Lung microvascular endothelial cell (primary cell): ENCODE results near the gene RASGRF1. TPM values are rescaled to one million over a fixed set of nuclear protein-coding genes. Genes with fewer than 3 reads are reported as not detected.
A peak's percentile ranks its signal among the peaks of the same experiment; 100 is the strongest.
"Not testable (repeated sequence)": the region's sequence is repeated elsewhere in the genome, so short reads cannot be mapped to it uniquely, and the experiment has no call there.

Source experiments
- DNase-seq, 2 donors: peaks; one replicate each; pipeline versions ENCODE4 v3.0.0 to v3.0.0-alpha.2; 2010; ENCODE audit warnings: low read depth in 2 of 2
- total RNA-seq: library from RNA; depleted of rRNA; stranded (reverse); fragments of >200 nt; gene quantifications from 2 replicates; pipeline ENCODE4 v1.2.1, GENCODE V29; 2014

Gene RASGRF1
- total RNA-seq, 1 donor from 2014 or later = 1.8 TPM

DNA sequence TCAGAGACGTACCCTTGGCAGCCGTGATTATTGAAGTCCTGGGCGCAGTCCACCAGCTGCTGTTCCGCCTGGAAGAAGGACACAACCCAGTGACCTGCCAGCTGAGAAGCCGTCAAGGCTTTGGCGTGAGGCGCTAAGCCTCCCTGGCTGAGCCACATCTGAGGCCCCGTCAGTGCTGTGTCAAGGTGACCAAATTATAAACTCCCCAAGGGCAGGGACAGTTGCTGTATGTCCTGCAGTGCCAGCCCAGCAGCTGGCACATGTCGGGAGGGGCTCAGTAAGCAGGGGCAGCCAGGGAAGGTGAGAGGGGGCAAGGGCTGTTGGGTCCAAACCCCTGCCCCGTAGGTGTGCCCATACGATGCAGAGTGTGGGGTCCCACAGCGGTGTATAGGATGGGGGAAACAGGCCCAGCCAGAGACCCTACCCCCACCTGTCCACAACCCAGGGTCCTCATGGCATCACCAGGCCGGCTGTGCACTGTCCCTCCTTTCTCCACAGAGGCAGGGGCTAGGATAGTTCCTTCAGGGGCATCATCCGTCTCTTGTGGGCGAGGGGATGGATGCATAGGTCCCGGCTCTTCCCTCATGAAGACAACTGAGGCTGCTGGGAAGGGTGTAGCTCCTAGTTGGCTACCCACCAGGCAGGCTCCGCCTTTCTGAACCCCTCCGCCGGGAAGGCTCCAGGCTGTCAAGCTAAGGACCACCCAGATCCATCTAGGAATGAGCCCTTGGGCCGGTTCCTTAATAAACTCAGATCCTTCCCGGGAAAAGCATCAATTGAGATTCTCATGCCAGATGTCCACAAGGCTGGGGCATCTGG, 158.9 kb downstream of the RASGRF1 start:
- no peak for DNase-seq

GRCh38 chr15:78930577-78931388, 159.8 kb downstream of the RASGRF1 start:
- peak; percentile 59 to 67 for DNase-seq

DNA sequence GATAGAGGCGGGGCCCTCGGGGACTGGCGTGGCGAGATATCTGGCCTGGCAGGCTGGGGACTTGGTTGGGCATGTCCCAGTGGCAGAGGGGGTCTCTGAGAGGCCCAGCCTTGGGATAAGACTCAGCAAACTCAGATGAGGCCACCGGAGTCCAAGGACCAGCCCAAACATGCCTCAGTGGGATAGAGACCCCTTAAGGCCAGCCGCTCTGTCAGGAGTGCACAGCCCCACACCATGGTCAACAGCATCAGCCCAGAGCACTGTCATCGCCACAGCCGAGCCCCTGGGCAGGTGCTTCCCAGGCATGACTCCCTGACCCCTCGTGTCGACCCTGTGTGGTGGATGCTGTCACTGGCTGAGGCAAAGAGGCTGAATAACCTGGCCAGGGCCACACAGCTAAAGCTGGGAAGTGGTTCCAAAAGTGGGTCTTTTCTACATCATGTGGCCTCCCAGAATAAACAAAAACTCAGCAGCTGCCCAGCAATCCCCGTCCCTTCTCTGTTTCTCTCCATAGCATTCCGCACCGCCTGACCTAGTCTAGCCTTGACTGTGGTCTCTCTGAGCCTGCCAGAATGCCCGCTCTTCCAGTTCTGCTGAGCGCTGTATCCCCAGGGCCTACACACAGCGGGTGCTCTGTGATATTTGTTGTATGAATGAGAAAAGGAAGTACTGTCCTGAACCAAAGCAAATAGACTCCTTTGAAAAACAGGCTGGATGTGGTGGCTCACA, 160.9 kb downstream of the RASGRF1 start:
- no peak for DNase-seq

DNA sequence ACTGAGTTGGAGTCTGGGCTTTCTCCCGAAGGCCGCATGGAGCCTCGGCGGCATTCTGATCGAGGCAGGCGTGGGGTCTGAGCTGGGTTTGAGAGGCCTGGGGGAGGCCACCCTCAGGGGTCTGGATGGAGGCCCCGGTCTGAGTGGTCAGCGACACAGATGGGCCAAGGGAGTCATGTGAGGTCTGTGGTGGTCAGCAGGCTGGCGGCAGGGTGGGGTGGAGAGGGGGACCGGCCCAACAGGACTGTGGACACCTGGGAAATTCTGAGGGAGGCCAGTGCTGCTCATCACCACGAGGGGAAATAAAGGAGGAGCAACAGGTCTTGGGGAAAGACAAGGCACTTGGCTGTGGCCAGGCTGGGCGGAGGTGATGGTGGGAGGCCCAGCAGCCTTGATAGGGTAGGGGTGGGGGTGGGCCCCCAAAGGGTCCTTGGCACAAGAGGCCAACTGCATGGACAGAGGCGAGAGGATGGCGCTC, 161.9 kb downstream of the RASGRF1 start:
- DNase-seq = no peak

- not testable (repeated sequence) for DNase-seq
Measured at GRCh38 chr15:78928176-78928575, 162.4 kb downstream of the RASGRF1 start.

GRCh38 chr15:78927077-78927790, 163.3 kb downstream of the RASGRF1 start:
- no peak for DNase-seq

GRCh38 chr15:78925956-78926743, 164.4 kb downstream of the RASGRF1 start:
- no peak for DNase-seq

DNA sequence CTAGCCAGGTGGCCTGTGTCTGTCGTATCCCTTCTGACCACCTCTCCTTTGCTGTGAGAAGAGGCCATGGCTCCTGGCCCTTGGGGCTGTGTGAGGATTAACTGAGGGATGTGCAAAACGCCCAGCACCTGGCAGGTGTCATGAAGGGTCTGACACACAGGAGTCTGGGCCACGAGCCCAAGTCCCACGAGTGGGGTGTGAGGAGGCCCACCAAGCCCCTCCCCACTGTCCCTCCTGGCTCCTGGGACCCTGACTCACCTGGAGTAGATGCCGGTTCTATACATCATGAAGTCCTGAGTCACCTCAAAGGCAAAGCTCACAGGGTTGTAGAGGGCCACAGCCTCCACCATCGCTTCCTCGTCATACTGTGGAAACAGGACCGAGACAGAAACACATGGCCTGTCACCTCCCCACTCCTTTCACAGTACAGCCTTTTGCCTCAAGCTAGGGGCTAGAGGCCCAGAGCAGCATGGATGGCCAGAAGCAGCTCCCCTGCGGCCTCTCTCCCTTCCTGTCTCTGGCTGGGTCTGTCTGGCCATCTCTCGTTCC, 165.4 kb downstream of the RASGRF1 start:
- no peak for DNase-seq

- no peak for DNase-seq
Measured at GRCh38 chr15:78923480-78924360, 166.9 kb downstream of the RASGRF1 start.

GRCh38 chr15:78923015-78923414, 167.6 kb downstream of the RASGRF1 start:
- DNase-seq = no peak

DNA sequence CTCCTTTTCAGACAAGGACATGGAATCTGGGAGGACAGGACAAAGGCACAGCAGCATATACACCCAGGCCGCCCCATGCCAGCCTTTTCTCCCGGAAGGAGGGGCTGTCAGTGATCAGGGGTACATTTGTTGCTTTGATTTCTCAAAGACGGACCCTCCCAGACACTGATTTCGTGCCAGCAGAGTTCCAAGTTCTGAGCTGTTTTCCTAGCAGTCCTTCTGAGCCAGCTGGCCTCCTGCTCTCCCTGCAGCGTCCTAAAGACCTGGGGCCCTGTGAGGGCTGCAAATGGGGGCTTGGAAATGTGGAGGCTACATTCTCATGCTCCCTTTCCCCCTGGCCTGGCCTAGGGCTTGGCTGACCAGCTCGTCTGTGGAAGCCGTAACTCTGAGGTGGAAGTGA, 168.1 kb downstream of the RASGRF1 start:
- no peak for DNase-seq

GRCh38 chr15:78921940-78922339, 168.6 kb downstream of the RASGRF1 start:
- DNase-seq = no peak

DNA sequence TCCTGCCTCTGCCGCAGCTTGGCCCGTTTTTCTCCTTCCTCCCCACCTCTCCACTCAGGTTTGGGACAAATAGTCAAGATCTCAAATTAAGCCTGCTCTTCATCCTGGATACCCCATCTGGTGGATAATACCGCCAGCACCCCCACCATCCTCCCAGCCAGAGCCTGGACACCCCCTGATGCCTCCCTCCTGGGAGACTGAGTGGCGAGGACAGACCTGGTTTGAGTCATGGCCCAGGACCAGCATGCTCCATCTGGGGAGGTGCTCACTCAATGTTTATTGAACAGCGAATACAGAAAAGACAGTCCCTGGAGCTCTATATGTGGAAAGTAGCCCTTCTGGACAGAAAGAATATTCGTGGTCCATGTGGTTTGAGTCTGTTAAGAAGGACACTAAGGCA, 169.1 kb downstream of the RASGRF1 start:
- no peak for DNase-seq

DNA sequence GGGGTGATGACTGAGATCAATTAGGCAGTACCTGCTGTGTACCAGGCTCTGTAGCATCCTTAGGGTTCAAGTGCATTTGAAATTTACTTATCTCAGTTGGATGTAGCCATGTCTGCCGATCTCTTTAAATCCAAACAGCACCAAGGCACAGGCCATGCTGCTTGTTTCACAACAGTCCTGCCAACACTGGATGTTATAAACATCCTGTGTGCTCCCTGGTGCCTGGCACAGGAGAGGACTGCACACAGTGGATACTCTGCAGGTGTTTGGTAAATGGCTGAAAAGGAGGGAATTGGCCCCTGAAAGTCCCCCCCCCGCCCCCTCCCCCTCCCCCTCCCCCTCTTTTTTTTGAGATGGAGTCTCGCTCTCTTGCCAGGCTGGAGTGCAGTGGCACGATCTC, 172.7 kb downstream of the RASGRF1 start:
- no peak for DNase-seq

DNA sequence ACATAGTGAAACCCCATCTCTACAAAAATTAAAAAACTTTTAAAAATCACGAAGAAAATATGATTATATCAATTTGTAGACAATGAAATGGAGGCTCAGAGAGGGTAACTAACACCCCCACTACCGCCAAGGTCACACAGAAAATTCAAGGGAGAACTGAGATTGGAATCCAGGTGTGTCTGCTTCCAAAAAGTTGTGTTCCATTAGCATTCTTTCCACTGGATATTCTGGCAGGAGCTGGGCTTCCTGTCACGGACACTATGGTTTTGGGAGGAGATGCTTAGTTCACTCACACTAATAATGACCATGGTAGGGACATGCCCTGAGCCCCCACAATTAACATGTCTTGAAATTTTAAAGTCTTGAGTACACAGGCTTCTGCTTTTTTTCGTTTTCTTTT, 174.5 kb downstream of the RASGRF1 start:
- no peak for DNase-seq

DNA sequence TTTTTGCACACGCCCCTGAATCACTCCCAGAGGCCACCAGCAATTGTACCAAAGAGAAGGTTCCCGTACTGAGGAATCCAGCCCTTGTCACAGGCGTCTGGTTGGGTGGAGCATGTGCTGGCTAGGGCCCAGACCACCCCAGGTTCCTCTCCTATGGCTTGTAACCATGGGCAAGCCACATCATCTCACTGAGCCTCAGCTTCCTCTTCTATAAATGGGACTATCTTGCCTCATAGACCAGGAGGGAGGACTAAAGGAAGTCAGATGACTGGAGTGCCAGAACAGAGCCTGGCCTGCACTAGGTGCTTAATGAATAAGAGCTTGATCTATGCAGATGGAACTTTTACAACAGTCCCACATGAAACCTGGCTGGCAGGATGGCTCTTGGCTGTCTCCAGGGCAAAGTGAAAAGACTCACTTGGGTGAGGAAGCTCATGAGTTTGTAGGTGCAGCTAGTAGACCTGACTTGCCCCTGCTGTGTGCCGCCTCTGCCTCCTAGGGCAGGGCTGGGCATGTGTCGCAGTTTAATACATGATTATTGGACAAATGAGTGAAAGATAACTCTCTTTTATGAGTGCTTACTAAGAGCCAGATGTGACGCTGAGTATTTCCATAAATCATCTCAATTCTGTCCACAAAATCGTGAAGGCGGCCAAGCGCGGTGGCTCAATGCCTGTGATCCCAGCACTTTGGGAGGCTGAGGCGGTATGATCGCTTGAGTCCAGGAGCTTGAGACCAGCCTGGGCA, 175.1 kb downstream of the RASGRF1 start:
- no peak for DNase-seq

DNA sequence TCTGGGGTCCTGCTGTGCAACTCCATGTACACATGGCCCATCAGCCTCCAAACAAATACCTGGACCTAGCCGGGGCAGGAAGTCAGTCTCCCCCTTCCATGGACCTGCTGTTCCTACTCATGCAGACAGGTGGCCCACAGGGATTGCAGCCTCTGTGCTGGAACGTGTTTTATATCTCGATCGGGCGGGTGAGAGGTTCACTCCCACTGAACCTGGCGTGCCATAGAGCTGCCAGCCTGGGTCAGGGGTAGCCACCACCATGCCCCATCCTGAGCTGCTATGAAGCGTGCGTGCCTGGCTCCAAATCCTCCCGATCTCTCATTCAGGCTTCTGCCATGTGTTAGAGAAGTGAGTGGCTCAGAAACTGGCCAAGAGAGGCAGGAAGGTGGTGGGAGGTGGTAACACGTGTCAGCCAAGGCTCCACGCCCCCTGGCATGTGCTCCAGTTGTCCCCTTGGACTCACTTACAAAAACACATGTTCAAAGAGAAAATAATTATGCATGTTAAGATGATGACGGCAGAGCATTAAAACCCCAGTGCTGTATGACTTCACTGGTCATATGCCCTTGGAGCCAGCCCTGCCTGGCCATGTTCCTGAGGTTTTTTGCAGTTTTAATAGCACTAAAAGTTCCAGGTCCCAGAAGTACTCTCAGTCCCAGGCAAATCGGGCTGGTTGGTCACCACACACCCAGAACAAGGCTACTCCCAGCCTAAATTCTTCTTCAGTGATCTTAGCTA, 176.4 kb downstream of the RASGRF1 start:
- DNase-seq = peak in 1 of 2 donors; percentile 58

GRCh38 chr15:78913012-78913411, 177.6 kb downstream of the RASGRF1 start:
- no peak for DNase-seq
